Neural progenitor cell (in vitro differentiated cells): ENCODE data around the gene SPOCK1. TPM values are rescaled to one million over a fixed set of nuclear protein-coding genes. Genes with fewer than 3 reads are reported as not detected.
"Not testable (repeated sequence)": the region's sequence is repeated elsewhere in the genome, so short reads cannot be mapped to it uniquely, and the experiment has no call there.

ENCODE experiments used
- DNase-seq: peaks from one replicate; pipeline ENCODE4 v3.0.0-alpha.2; 2016; ENCODE audit warnings: low spot score
- H2AFZ ChIP-seq: fragments of 200-600 bp; sonication (generic); replicated peaks from 2 replicates; pipeline ENCODE4 v1.6.1; 2016; ENCODE audit warnings: antibody characterized with exemption
- H3F3A ChIP-seq: fragments of 200-600 bp; sonication (generic); 2 replicates; pipeline ENCODE4 v1.6.1; 2016; ENCODE audit warnings: antibody characterized with exemption, low read depth
- H3K27ac ChIP-seq: fragments of 200-600 bp; sonication (generic); 2 replicates; pipeline ENCODE4 v1.5.1; 2016; ENCODE audit warnings: mild to moderate bottlenecking
- H3K27me3 ChIP-seq: fragments of 200-600 bp; sonication (generic); 2 replicates; pipeline ENCODE4 v1.6.1; 2016; ENCODE audit warnings: mild to moderate bottlenecking, moderate library complexity
- H3K36me3 ChIP-seq: fragments of 200-600 bp; sonication (generic); 2 replicates; pipeline ENCODE4 v1.5.1; 2016
- H3K4me1 ChIP-seq: fragments of 200-600 bp; sonication (generic); 2 replicates; pipeline ENCODE4 v1.6.1; 2016; ENCODE audit warnings: mixed run types
- H3K4me2 ChIP-seq: fragments of 200-600 bp; sonication (generic); 2 replicates; pipeline ENCODE4 v1.6.1; 2016
- H3K4me3 ChIP-seq: fragments of 200-600 bp; sonication (generic); 2 replicates; pipeline ENCODE4 v1.5.1; 2016
- H3K79me2 ChIP-seq: fragments of 200-600 bp; sonication (generic); 2 replicates; pipeline ENCODE4 v1.6.1; 2016; ENCODE audit warnings: low read depth
- H3K9ac ChIP-seq: fragments of 200-600 bp; sonication (generic); 2 replicates; pipeline ENCODE4 v1.6.1; 2016
- H3K9me3 ChIP-seq: fragments of 200-600 bp; sonication (generic); 2 replicates; pipeline ENCODE4 v1.5.1; 2016; ENCODE audit warnings: low read depth
- H4K20me1 ChIP-seq: fragments of 200-600 bp; sonication (generic); 2 replicates; pipeline ENCODE4 v1.6.1; 2016; ENCODE audit warnings: low read depth
- H3K27ac Mint-ChIP-seq: 3 replicates; pipeline ENCODE4 v1.8.0; 2021; ENCODE audit warnings: mixed read lengths
- H3K27me3 Mint-ChIP-seq: 2 replicates; pipeline ENCODE4 v1.8.0; 2022; ENCODE audit warnings: low read depth, mild to moderate bottlenecking, inconsistent platforms, moderate library complexity, mixed read lengths; ENCODE audit not compliant: insufficient read depth
- H3K36me3 Mint-ChIP-seq: 3 replicates; pipeline ENCODE4 v1.8.0; 2021; ENCODE audit warnings: mixed read lengths
- H3K4me1 Mint-ChIP-seq: 3 replicates; pipeline ENCODE4 v1.8.0; 2021; ENCODE audit warnings: mixed read lengths
- H3K4me3 Mint-ChIP-seq: 3 replicates; pipeline ENCODE4 v1.8.0; 2021; ENCODE audit warnings: mild to moderate bottlenecking, moderate library complexity, mixed read lengths
- H3K9me3 Mint-ChIP-seq: 3 replicates; pipeline ENCODE4 v1.8.0; 2020; ENCODE audit warnings: mixed read lengths
- CTCF ChIP-seq: fragments of 200-600 bp; sonication (generic); IDR thresholded peaks from 2 replicates; pipeline ENCODE4 v1.5.1; 2017; ENCODE audit warnings: antibody characterized with exemption, mild to moderate bottlenecking
- EZH2 ChIP-seq: fragments of 200-600 bp; sonication (generic); IDR thresholded peaks from 2 replicates; pipeline ENCODE4 v1.6.1; 2017; ENCODE audit warnings: antibody characterized with exemption, mild to moderate bottlenecking, moderate library complexity
- EZH2phosphoT487 ChIP-seq: fragments of 200-600 bp; sonication (generic); IDR thresholded peaks from 2 replicates; pipeline ENCODE4 v1.6.1; 2017; ENCODE audit warnings: antibody characterized with exemption
- small RNA-seq: library from RNA; depleted of rRNA; stranded (forward); fragments of <200 nt; gene quantifications from one replicate; pipeline ENCODE3, GENCODE V24; 2015
- total RNA-seq: library from RNA; depleted of rRNA; stranded (reverse); fragments of >200 nt; gene quantifications from 2 replicates; pipeline ENCODE4 v1.2.3, GENCODE V29; 2015; ENCODE audit warnings: low replicate concordance

The SPOCK1 gene
- total RNA-seq, 1 donor from 2014 or later, result 6.9 TPM

GRCh38 chr5:136953346-136954069 is 545.6 kb downstream of the SPOCK1 start:
- peak; percentile 75 for DNase-seq
- not testable (repeated sequence) for H3K9me3 ChIP-seq, H3K27me3 ChIP-seq, H3K79me2 ChIP-seq, H3K27ac ChIP-seq, H3K27me3 Mint-ChIP-seq, H3K4me3 ChIP-seq, H3K4me1 Mint-ChIP-seq, H3K9ac ChIP-seq, H3K27ac Mint-ChIP-seq, H3F3A ChIP-seq, H4K20me1 ChIP-seq, H3K36me3 Mint-ChIP-seq, H3K36me3 ChIP-seq, H3K4me1 ChIP-seq, H3K9me3 Mint-ChIP-seq, H3K4me3 Mint-ChIP-seq
- Histone ChIP-seq H2AFZ (peak overlapping the region; percentile 75), H3K4me2 (peak overlapping the region; percentile 24)

- no peaks in the 10 kb centered on the region for H3K36me3 ChIP-seq
- peaks cover 1% of the 10 kb centered on the region for H3K36me3 Mint-ChIP-seq
- no peak overlapping the region for H3K4me3 ChIP-seq
- H3K9me3 ChIP-seq, result no peaks in the 10 kb centered on the region
- no peaks in the 10 kb centered on the region for H3F3A ChIP-seq
- H3K27me3 ChIP-seq, result no peaks in the 10 kb centered on the region
- H3K79me2 ChIP-seq, result no peaks in the 10 kb centered on the region
- no peak for DNase-seq
- H4K20me1 ChIP-seq, result no peaks in the 10 kb centered on the region
- H3K4me3 Mint-ChIP-seq, result no peak overlapping the region
- H2AFZ ChIP-seq, result no peak overlapping the region
- no peak overlapping the region for H3K4me2 ChIP-seq
- H3K27ac ChIP-seq, result no peak overlapping the region
- no peak overlapping the region for H3K9ac ChIP-seq
- H3K9me3 Mint-ChIP-seq, result peaks cover 14% of the 10 kb centered on the region
- no peaks in the 10 kb centered on the region for H3K4me1 ChIP-seq
- peaks cover 11% of the 10 kb centered on the region for H3K27me3 Mint-ChIP-seq
- TF ChIP-seq EZH2phosphoT487 (no peak), CTCF (no peak), EZH2 (no peak)
- no peak overlapping the region for H3K27ac Mint-ChIP-seq
- no peaks in the 10 kb centered on the region for H3K4me1 Mint-ChIP-seq
Observed at GRCh38 chr5:136927571-136927970, 571.6 kb downstream of the SPOCK1 start.

GRCh38 chr5:136926073-136926472 is 573.1 kb downstream of the SPOCK1 start:
- H3K4me1 ChIP-seq, result no peaks in the 10 kb centered on the region
- TF ChIP-seq EZH2, result no peak
- TF ChIP-seq EZH2phosphoT487, result no peak
- TF ChIP-seq CTCF, result no peak
- H3K4me1 Mint-ChIP-seq, result no peaks in the 10 kb centered on the region
- no peaks in the 10 kb centered on the region for H4K20me1 ChIP-seq
- H3F3A ChIP-seq, result no peaks in the 10 kb centered on the region
- no peak overlapping the region for H3K4me3 Mint-ChIP-seq
- no peaks in the 10 kb centered on the region for H3K9me3 ChIP-seq
- H3K4me3 ChIP-seq, result no peak overlapping the region
- no peak overlapping the region for H3K9ac ChIP-seq
- no peaks in the 10 kb centered on the region for H3K36me3 ChIP-seq
- H3K27me3 ChIP-seq, result no peaks in the 10 kb centered on the region
- H3K27ac Mint-ChIP-seq, result no peak overlapping the region
- no peaks in the 10 kb centered on the region for H3K79me2 ChIP-seq
- no peak overlapping the region for H2AFZ ChIP-seq
- peaks cover 9% of the 10 kb centered on the region for H3K9me3 Mint-ChIP-seq
- H3K36me3 Mint-ChIP-seq, result no peaks in the 10 kb centered on the region
- H3K27me3 Mint-ChIP-seq, result peaks cover 11% of the 10 kb centered on the region
- H3K27ac ChIP-seq, result no peak overlapping the region
- no peak for DNase-seq
- no peak overlapping the region for H3K4me2 ChIP-seq

Small RNAs within 50 kb of the gene (small RNA-seq; reads per million reads assigned to genes)
- not detected for gene RNA5SP193

Other genes with a start within 250 kb of the SPOCK1 start
- 17.2 and 26.8 TPM in 2 replicates for gene KLHL3, start 236.8 kb upstream of the SPOCK1 start, total RNA-seq